ENCODE data around the gene KIF1A.

Gene KIF1A

DNA sequence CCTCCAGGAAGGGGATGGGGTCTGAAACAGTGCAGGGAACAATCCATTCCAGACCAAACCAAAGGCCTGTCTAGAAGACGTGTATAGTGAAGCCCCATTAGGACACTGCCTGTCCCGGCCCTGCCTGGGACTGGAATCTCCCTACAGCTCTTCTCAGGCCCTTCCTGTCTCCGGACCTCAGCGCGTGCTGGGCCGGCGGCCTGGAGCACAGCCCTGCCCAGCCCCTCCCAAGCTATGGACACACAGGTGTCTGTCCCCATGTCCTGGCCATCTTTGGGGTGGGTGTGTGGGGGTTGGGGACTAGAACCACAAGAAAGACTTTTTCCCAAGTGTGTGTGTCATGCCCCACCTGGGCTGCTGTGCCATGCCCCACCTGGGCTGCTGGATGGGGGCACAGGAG is 51.8 kb downstream of the KIF1A start:
- no peak for DNase-seq (ENCODE audit: low read depth, low spot score)

DNA sequence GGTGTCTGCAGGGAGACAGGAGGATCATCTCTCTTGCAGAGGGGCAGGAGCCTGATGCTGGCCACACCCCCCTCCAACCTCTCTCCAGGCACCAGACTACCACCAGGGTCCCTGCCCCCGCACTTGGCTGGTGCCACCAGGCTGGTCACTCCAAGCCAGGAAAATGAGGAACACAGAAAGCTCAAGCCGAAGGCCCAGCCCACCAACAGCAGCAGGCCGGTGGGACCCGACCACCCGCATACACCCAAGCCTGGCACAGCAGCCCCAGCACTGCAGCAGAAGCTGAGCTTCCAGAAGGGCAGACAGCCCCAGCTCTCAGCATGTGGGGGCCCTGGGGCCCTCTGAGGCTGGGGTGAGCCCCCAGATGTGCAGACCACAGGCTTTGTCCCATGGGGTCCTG is 52.7 kb downstream of the KIF1A start:
- DNase-seq (ENCODE audit: low read depth, low spot score) = no peak

DNA sequence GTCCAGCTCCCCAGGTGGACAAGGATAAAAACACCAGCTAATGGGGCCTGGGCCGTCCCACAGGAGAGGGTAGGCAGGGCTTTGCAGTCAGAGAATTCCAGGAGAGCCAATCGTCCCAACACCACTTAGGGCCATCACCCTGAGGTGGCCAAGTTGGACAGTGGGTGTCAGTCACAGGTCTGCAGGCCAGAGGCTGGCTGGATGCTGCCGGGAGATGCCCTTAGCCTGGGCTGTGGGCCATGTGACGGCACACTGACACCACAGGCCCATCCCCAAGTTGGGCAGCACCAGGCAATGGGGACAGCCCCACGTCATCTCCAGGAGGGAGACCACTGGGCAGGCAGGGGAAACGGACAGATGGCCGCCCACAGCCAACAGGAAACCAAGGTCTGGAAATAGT is 53.9 kb downstream of the KIF1A start:
- no peak for DNase-seq (ENCODE audit: low read depth, low spot score)

DNA sequence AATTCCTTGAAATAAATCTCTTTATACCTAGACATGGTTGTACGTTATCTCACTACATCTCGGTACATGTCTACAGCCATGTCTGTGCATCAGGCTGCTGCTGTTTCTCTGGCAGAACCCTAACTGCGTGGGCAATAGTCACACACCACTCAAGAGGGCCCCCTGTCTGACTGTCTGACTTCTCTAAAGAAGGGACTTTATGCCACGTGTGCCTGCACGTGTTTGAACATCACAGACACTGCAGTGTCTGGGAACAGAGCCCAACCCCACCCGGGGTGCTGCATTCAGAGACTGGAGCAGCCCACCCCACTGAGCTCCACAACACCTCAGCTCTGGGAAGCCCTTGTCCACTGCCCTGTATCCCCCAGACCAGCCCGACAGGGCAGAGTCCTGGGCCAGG is 55.0 kb downstream of the KIF1A start:
- DNase-seq (ENCODE audit: low read depth, low spot score) = no peak

DNA sequence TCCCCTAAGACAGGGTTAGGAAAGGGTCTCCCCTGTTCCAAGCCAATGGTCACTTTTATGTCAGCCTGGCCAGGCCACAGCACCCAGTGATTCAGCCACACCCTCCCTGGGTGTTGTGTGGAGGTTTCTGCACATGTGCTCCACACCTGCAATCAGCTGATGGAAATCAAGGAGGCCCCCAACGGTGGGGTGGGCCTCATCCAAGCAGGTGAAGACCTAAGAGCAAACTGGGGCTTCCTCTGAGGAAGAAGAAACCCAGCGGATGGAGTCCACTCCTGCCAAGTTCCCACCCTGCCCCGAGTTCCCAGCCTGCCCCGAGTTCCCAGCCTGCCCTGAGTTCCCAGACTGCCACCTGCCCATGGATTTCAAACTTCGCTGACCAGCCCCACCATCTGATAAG is 55.4 kb downstream of the KIF1A start:
- DNase-seq (ENCODE audit: low read depth, low spot score) = no peak

DNA sequence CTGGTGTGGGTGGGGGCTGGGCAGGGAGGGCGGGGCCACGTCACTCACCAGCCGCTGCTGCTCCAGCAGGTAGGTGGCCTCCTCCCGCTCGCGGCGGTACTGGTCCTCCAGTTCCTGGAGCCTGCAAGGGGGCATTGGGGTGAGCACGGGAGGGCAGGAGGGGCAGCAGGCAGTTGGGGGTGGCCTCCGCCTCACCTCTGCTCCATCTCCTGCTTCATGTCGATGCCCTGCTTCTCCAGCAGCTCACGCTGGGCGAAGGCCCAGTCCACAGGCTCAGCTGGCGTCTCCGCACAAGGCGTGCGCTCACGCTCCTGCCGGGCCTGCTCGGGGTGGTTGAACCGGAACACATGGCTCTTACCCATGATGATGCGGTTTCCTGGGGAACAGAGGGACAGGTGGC is 57.0 kb downstream of the KIF1A start:
- DNase-seq (ENCODE audit: low read depth, low spot score) = no peak

DNA sequence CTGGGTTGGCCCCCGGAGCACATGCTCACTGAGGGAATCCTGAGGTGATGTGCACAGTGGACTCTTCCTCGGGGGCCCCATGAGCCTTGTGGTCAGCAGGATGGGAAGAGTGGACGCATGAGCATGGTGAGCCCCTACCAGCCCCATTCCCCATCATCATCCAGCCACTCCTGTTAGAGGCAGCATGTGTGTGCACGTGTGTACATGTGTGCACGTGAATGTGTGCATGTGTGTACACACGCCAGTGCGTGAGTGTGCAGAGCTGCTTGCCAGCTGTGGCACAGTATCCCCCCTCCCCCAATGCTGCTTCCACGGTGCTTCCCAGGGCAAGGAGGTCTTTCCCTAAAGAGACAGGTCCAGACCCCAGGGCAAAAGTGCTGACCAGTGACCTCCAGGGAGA is 57.8 kb downstream of the KIF1A start:
- DNase-seq (ENCODE audit: low read depth, low spot score) = no peak

DNA sequence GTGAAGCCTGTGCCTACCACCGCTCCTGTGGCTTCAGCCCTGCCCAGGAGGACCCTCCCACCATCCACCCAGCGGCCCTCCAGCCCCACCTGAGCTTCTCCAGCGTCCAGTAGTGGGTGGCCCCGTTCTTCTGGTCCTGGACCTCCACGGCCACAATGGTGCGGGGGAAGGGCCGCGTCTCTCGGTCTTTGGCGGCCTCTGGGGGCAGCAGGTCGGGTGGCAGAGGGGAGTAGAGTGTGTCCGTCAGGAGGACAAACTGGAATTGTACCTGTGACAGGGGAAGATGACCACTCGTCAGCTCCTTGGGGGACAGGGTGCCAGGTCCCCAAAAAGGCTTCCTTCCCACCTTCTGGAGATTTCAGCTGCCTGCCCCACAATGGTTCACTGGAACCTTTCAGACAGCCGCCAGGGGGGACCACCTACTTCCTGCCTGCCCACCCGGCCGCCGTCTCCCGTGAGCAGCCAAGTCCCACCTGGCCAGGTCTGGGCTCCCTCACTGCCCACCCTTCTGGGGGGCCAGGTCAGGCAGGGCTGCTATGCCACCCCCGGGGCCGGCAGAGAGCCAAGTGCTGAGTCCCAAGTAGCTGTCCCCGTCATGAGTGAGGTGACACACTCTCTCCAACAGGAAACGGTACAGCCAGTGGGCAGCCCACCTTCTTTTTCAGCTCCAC is 59.3 kb downstream of the KIF1A start:
- no peak for DNase-seq (ENCODE audit: low read depth, low spot score)

DNA sequence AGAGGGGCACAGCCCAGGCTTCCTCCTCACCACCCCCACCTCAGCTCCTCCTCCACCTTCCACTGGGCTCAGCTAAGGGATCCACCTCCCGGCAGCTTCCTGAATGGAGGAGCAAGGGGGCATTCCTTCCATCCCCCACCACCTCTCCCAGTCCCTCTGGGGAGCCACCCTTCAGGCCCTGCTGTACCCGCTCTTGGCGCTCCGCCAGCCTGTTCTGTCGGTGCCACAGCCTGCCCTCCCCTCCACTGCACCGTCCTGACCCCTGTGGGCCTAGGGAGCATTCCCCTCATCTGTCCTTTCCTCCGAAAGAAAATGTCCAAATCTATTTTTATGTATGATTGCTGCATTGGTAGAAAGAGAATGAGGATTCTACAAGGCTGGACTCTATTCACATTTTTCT is 59.9 kb downstream of the KIF1A start:
- no peak for DNase-seq (ENCODE audit: low read depth, low spot score)

DNA sequence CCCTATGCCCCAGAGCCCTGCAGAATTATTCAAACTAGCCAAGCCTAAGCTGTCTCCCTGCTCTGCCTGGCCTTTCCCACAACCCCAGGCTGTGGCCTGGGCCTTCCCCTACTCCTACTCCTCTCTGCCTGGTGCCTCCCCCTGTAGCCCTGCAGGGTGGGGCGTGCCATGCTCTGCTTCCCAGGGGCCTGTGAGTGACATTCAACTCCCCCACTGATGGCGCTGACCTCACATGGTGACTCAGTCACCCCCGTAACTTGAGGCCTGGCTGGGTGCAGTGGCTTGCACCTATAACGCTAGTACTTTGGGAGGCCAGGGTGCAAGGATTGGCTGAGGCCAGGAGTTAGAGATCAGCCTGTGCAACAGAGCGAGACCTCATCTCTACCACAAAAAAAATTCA is 60.6 kb downstream of the KIF1A start:
- DNase-seq (ENCODE audit: low read depth, low spot score) = no peak

DNA sequence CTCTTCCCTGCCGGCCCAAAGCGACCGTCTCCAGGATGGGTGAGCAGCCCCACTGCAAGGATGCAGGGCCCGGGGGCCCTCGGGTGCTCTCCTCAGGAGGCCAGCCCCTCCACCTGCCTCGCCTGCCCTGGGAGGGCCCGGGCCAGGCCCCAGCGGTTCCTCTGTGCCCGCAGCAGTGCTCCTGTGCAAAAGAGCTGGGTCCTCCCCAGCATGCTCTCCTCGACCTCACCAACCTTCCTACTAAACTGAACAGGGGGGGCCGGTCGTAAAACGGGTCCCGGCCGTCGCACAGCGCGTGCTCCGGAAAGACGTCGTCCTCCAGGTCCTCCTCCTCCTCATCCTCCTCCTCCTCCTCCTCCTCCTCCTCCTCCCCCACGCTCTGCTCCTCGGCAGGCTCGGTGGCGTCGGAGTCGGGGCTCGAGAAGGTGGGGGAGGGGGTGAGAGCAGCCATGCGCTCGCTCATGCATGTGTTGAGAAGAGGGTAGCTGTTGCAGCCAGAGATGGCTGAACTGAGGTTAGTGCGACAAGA is 62.9 kb downstream of the KIF1A start:
- DNase-seq (ENCODE audit: low read depth, low spot score) = no peak

DNA sequence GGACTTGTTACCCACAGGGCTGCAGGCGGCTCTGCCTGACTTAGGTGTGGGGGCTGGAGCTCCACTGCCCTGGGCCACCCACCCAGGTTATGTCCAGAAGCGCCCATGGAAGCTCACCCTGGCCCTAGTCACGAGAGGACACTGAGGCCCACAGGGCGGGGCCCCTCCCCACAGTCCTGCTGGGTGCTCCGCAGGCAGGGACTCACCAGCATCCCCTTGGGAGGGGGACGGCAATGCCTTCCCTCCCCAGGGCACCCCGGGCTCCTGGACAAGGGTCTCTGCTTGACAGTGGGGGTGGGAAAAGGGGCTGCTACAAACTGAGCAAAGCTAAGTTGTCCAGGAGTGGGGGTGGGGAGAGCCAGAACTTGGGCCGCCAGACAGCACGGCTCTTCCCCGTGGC is 67.8 kb downstream of the KIF1A start:
- DNase-seq (ENCODE audit: low read depth, low spot score) = no peak

DNA sequence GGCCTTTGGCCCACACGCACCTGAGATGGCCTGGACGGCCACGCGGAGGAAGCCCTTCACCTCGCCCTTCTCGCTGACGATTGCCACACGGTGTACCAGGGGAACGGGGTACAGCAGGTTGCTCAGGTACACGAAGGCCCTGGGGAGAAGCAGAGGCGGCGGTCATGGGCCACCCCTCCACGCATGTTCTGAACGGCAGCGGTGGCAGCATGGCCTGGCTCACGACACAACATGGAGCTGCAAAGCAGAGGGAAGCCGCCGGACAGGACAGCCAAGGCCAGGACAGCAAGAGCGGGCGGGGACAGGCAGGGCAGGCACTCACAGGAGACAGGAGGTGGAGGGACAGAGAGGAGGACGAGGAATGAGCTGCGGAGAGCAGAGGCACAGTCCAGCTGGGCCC is 69.6 kb downstream of the KIF1A start:
- DNase-seq (ENCODE audit: low read depth, low spot score) = no peak

DNA sequence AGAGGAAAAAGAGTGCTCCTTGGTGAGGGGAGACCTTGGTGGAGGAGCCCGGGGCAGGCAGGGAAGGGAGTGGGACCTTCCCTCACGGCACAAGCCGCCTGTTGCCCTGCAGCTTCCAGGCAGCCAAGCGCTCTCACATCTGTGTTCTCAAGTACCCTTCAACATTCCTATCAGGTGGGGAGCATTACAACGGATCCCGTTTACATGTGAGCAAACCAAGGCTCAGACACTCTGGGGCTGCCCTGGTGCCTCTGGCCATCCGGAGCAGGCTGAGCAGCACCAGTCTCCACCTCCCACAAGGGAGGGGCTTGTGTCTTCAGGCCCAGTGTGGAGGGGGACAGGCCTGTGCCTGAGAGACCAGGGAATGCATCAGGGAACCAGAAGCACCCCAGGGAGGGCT is 70.5 kb downstream of the KIF1A start:
- no peak for DNase-seq (ENCODE audit: low read depth, low spot score)

DNA sequence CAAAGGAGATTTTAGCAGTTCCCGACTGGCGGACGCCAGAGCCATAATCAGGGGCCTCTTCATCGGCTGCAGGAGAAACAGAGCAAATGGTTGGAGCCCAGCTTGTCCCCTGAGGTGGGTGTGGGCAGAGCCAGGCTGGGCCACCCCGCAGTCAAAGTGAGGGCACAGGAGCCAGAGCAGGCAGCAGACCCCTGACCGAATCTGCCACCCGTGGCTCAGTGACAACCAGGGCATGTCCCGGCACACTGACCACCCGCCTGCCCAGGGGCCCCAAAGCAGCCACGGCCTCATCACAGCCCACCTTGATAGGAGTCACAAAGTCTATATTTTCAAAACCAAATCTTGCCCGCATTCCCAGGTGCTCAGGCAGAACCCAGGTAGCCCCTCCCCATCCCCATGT is 72.8 kb downstream of the KIF1A start:
- DNase-seq (ENCODE audit: low read depth, low spot score) = no peak

DNA sequence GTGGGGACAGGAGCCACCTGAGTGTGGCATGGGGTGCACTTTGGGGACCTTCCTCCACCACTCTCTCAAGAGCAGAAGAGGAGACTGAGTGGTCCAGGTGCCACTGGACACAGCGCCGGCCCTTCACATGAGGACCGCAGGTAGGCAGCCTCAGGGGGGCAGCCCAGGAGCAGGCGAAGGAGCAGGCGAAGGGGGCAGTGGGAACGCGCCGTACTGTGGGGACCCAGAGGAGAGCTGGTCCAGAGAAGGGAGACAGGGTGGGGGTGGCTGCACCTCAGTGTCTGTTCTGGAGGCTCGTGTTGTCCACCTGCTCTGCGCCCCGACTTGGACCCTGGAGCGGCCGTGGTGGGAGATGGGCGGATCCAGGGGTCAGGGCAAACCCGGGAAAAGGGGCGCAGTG is 73.3 kb downstream of the KIF1A start:
- DNase-seq (ENCODE audit: low read depth, low spot score) = no peak

DNA sequence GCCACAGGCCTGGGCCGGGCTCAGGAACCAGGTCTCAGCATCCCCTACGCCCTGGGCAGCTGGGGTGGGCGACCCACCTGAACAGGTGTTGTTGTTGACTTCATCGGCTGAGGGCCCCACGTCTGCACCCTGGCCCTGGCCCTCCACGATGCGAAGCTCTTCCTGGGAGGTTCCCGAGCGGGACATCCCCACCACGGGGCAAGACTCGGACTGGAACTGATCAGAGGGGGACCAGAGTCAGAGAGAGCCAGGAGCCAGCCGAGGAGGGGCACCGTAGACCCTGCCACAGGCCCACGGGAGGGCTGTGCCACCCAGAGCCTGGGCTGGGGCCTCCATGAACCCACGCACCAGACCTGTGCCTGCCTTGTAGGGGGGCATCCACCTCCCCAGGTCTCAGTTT is 74.1 kb downstream of the KIF1A start:
- no peak for DNase-seq (ENCODE audit: low read depth, low spot score)

DNA sequence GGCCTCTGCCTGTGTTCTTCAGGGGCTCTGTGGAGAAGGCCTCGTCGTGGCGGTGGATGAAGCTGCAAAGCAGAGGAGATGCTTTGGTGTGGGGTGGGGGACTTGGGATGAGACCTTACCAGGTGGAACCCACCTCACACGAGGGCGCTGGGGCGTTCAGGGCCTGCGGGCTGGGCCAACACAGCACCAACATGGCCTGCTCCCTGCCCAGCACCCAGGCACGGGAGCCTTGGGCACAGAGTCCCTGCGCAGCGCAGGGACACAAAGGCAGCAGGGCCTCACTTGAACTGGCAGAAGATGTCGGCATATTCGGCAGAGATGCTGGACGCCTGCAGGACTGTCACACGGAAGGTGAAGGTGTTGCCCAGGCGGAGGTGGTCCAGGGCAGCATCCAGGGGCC is 74.6 kb downstream of the KIF1A start:
- no peak for DNase-seq (ENCODE audit: low read depth, low spot score)

DNA sequence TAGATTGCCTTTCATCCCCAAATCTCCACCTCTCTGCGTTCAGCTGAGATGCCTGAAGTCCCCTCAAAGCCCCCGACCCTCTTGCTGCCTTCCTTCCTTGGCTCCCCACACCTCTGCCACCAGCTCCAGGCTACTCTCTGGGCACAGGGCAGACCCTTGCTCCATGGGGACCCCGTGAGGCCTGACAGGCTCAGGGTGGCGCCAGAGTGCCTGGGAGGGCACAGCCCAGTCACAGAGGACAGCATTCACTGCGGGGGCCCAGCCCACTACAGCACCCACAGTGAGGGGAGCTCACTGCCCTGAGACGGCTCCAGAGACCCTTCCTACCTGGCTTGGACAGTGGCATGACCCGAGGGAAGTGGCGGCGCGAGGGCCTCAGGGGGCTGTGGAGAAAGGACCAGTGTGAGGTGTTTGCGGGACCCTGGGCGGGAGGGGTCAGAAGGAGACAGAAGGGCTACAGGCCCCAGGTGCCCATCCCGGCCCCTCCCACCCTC is 77.4 kb downstream of the KIF1A start:
- no peak for DNase-seq (ENCODE audit: low read depth, low spot score)

DNA sequence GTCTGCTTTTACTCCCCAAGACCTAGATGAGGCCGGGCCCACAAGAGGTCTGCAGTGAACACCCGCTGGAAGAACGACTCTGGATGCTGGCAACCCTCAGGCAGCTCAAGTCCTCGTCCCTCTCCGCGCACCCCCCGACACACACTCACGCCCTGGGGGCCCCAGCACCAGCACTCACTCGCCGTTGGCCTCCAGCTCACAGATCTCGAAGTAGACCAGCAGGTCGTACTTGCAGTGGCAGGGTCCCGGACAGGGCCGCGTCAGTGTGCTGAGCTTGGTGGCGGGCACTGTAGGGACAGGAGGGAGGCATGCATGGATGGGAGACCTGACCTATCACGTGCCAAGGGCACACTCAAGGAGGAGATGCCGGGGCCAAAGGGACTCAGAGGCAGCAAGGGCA is 78.9 kb downstream of the KIF1A start:
- no peak for DNase-seq (ENCODE audit: low read depth, low spot score)

DNA sequence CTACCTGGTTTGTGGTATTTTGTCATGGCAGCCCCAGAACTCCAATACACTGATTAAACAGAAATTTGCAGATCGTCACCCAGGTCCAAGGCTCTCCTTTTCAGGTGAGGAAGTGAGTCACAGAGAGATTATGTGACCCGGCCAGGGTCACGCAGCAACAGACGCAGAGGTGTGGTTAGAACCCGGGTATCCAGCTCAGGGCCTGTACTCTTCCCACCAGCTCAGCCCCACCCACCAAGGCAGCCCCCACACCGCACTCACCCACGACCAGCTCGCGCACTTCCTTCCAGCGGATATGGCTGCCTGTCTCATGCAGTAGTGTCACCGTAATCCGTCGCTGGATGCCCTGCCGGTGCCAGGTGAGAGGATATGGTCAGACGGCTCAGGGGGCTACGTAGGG is 80.2 kb downstream of the KIF1A start:
- DNase-seq (ENCODE audit: low read depth, low spot score) = no peak

DNA sequence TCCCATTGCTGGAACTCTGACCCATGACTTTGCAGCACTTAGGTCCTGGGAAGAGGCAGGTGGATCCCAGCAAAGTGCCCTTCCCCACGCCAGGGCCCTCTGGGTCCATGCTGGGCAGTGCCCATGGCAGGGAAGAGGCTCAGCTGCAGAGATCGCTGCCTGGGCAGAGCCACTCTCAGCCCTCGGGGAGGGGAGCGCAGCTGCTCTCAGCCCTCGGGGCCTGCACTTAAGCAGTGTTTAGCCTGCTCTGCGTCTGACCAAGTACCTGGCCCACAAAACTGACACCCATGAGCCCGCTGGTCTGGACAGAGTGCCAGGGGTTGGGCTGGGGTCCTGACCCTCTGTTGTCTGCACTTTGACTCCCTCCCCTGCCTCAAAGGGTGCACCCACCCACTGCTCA is 82.1 kb downstream of the KIF1A start:
- DNase-seq (ENCODE audit: low read depth, low spot score) = no peak

DNA sequence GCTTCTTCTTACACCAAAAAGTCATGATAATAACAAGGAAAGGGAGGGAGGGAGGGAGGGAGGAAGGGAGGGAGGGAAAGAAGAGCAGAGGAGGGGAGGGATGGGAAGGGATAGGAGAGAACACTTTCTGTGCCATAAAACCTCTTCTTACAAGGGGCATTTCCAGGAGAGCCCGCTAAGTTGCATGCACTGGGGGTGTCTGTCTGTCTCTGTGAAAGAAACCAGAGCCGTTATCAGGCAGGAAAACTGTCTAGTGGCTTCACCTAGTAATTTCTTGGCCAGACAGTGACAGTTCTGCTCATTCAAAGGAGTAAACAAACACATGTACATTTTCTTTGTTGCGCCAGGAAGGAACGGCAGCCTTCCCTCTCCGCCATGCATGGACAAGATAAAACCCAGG is 82.5 kb downstream of the KIF1A start:
- no peak for DNase-seq (ENCODE audit: low read depth, low spot score)
